Measurements from ENCODE around the gene ERICH4. TPM values are rescaled to one million over a fixed set of nuclear protein-coding genes. Genes with fewer than 3 reads are reported as not detected.

ERICH4 gene
- total RNA-seq, 4 donors from 2014 or later, result not detected

DNA sequence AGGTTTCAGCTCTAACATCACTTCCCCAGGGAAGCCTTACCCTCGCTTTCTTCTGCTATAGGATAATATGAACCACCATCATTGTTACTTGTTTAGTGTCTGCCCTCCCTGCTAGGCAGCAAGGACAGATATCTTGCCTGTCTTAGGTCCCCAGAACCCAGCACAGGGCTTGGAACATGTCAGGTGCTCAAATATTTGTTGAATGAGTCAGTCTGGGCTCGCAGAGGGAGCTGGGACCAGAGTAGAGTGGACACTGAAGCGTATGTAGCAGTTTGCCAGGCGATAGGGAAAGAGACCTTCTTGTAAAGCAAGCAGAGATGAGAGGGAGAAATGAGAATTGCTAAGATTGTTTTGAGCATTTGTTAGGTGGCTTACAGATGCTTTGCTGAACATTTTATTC is 33.7 kb upstream of the ERICH4 start:
- Histone ChIP-seq H3K9me3 (no peaks in the 10 kb centered on the region), H3K27ac (peak overlapping the region; percentile 57 to 72 (median 70)), H3K4me3 (replicated peaks in 1 of 3) (no peak overlapping the region), H3K36me3 (peaks cover 6 to 13% of the 10 kb centered on the region in 2 donors), H3K4me1 (peaks cover 27 to 77% of the 10 kb centered on the region in 2 donors), H3K27me3 (no peaks in the 10 kb centered on the region)
- TF ChIP-seq POLR2A (IDR thresholded peaks at IDR 0.05), result no peak
- TF ChIP-seq CTCF (IDR thresholded peaks at IDR 0.05), result no peak
- 49 to 50% methylated on average over 4 of the region's 4 CpGs for WGBS, 2 donors
- intact Hi-C loops (cut with DNase I), result no loop called here
- peak; percentile 80 to 86 for DNase-seq

- Histone ChIP-seq H3K27me3 (no peaks in the 10 kb centered on the region), H3K9me3 (no peaks in the 10 kb centered on the region), H3K36me3 (peaks cover 6 to 18% of the 10 kb centered on the region in 2 donors), H3K4me1 (peaks cover 27 to 76% of the 10 kb centered on the region in 2 donors), H3K27ac (peak overlapping the region in 1 of 3 donors; percentile 72), H3K4me3 (replicated peaks in 1 of 3) (no peak overlapping the region)
- 95 to 97% methylated on average over 22 to 23 of the region's 23 CpGs for WGBS, 2 donors
- intact Hi-C loops (cut with DNase I), result no loop called here
- no peak for TF ChIP-seq CTCF (IDR thresholded peaks at IDR 0.05)
- TF ChIP-seq POLR2A (IDR thresholded peaks at IDR 0.05), result no peak
- DNase-seq, result no peak
Measured at GRCh38 chr19:41410336-41411054, 32.5 kb upstream of the ERICH4 start.

- no peaks in the 10 kb centered on the region for H3K9me3 ChIP-seq
- H3K36me3 ChIP-seq, result peaks cover 6 to 20% of the 10 kb centered on the region in 2 donors
- WGBS, 2 donors, result 63 to 64% methylated on average over 9 of the region's 9 CpGs
- H3K27me3 ChIP-seq, result no peaks in the 10 kb centered on the region
- DNase-seq, result no peak
- no peak overlapping the region for H3K27ac ChIP-seq
- H3K4me3 ChIP-seq (replicated peaks in 1 of 3), result no peak overlapping the region
- intact Hi-C loops (cut with DNase I), result no loop called here
- peaks cover 27 to 72% of the 10 kb centered on the region in 2 donors for H3K4me1 ChIP-seq
- TF ChIP-seq POLR2A (IDR thresholded peaks at IDR 0.05) (no peak), CTCF (IDR thresholded peaks at IDR 0.05) (no peak)
Measured at GRCh38 chr19:41411100-41411967, 31.6 kb upstream of the ERICH4 start.

DNA sequence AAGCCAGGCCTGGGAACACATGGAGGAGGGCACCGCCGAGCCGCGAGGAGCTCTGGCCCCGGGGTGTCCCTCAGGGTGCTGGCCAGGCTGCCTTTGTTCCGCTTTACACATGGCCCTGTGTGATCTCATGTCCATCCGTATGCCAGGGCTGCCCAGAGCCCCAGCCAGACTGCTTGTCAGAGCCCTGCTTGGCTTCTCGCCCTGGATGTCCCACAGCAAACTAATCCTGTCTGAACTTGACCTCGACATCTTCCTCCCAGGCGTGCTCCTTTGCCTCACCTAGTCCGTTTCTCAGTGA is 31.0 kb upstream of the ERICH4 start:
- no peak overlapping the region for H3K4me3 ChIP-seq (replicated peaks in 1 of 3)
- H3K9me3 ChIP-seq, result no peaks in the 10 kb centered on the region
- no peak overlapping the region for H3K27ac ChIP-seq
- intact Hi-C loops (cut with DNase I), result no loop called here
- H3K36me3 ChIP-seq, result peaks cover 6 to 23% of the 10 kb centered on the region in 2 donors
- WGBS, 2 donors, result 78 to 91% methylated on average over 11 of the region's 11 CpGs
- no peaks in the 10 kb centered on the region for H3K27me3 ChIP-seq
- DNase-seq, result peak in 1 of 2 donors; percentile 15
- no peak for TF ChIP-seq CTCF (IDR thresholded peaks at IDR 0.05)
- TF ChIP-seq POLR2A (IDR thresholded peaks at IDR 0.05), result no peak
- H3K4me1 ChIP-seq, result peaks cover 25 to 67% of the 10 kb centered on the region in 2 donors

GRCh38 chr19:41412953-41413352 is 30.0 kb upstream of the ERICH4 start:
- Histone ChIP-seq H3K4me3 (replicated peaks in 1 of 3) (no peak overlapping the region), H3K4me1 (peaks cover 16 to 56% of the 10 kb centered on the region in 2 donors), H3K36me3 (peaks cover 14 to 24% of the 10 kb centered on the region in 2 donors), H3K9me3 (no peaks in the 10 kb centered on the region), H3K27ac (no peak overlapping the region), H3K27me3 (no peaks in the 10 kb centered on the region)
- 96 to 98% methylated on average over 5 of the region's 5 CpGs for WGBS, 2 donors
- TF ChIP-seq POLR2A (IDR thresholded peaks at IDR 0.05), result no peak
- no peak for DNase-seq
- intact Hi-C loops (cut with DNase I), result no loop called here
